ENCODE results near the gene NAB2. TPM values are rescaled to one million over a fixed set of nuclear protein-coding genes. Genes with fewer than 3 reads are reported as not detected.

NAB2 gene
- total RNA-seq, 1 donor from 2014 or later = 30.7 TPM

DNA sequence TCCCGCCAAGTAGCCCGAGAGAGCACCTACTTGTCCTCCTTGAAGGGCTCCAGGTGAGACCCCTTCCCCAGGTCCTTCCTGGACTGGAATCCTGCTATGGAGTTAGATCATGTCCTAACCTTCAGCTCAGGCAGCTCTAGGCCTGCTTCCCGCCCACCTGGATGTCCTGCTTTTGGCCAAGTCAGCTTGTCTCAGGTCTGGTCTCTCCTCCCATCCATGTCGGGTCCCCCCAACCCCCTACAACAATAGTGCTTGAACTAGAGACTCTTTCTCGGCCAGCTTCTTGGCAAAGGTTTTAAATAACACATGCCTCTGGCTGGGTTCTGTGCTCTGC lies 3.6 kb downstream of the NAB2 start:
- TF ChIP-seq CTCF (IDR thresholded peaks at IDR 0.05) = no peak
- Mint-ChIP-seq H3K4me3 (ENCODE audit: unreplicated experiment) (no peak overlapping the region), H3K9me3 (ENCODE audit: low read depth) (no peaks in the 10 kb centered on the region), H3K27ac (ENCODE audit: unreplicated experiment) (peak overlapping the region; percentile 74), H3K36me3 (ENCODE audit: low read depth) (peaks cover 16% of the 10 kb centered on the region), H3K4me1 (ENCODE audit: low read depth) (peaks cover 57% of the 10 kb centered on the region), H3K27me3 (ENCODE audit: low read depth) (no peaks in the 10 kb centered on the region)
- no peak for DNase-seq (ENCODE audit: low spot score)

DNA sequence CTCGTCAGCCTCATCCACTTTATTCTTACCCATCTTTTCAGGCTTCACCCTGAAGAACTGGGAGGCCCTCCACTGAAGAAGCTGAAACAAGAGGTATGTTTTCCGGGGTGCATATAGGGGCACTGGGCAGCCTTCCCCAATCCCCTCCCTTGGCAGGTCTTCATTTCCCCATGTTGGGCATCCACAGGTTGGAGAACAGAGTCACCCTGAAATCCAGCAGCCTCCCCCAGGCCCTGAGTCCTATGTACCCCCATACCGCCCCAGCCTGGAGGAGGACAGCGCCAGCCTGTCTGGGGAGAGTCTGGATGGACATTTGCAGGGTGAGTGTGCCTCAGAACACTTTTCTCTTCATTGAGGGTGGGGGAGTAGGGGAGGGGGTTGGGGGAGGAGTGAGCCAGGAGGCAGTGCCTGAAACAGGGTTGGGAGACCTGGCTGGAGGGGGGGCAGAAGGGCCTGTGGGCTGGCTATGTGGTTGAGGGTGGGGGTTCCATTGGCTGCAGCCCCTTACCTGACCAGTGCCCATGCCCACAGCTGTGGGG lies 4.0 kb downstream of the NAB2 start:
- no peak for TF ChIP-seq CTCF (IDR thresholded peaks at IDR 0.05)
- Mint-ChIP-seq H3K27ac (ENCODE audit: unreplicated experiment) (peak overlapping the region; percentile 74), H3K9me3 (ENCODE audit: low read depth) (no peaks in the 10 kb centered on the region), H3K36me3 (ENCODE audit: low read depth) (peaks cover 16% of the 10 kb centered on the region), H3K27me3 (ENCODE audit: low read depth) (no peaks in the 10 kb centered on the region), H3K4me1 (ENCODE audit: low read depth) (peaks cover 55% of the 10 kb centered on the region), H3K4me3 (ENCODE audit: unreplicated experiment) (no peak overlapping the region)
- DNase-seq (ENCODE audit: low spot score) = no peak

DNA sequence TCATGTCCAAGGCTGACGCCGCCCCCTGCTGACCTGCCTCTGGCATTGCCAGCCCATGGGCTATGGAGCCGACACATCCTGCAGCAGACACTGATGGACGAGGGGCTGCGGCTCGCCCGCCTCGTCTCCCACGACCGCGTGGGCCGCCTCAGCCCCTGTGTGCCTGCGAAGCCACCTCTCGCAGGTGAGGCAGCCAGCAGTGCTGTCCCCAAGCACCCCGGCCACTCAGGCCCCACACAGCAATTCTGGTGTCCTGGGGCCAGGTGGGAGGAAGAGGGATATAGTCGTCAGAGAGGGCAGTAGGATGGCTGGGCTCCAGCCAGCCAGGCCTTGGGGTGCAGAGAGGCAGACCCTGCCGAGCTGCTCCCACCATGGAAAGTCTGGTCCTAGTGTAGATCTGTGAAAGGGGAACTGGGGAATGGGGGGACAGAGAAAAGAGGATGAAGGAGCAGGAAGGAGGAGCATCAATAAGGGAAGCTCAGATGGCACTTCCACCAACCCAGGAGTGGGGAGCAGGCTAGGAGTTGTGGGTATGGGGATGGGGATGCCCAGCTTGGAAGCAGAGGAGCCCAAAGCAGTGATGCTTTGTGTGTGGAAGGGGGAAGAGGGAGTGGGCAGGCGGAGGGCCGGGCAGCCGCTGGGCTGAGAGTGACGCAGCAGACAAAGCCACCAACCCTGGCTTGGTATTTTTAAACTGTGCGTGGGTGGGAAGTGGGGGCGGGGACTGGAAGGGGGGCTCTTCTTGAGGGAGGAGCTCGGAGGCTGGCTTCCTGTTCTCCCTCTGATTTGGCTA lies 4.7 kb downstream of the NAB2 start:
- H3K27me3 Mint-ChIP-seq (ENCODE audit: low read depth) = no peaks in the 10 kb centered on the region
- TF ChIP-seq CTCF (IDR thresholded peaks at IDR 0.05) = peak; percentile 79
- H3K4me3 Mint-ChIP-seq (ENCODE audit: unreplicated experiment) = peak overlapping the region; percentile 42
- no peak for DNase-seq (ENCODE audit: low spot score)
- peaks cover 16% of the 10 kb centered on the region for H3K36me3 Mint-ChIP-seq (ENCODE audit: low read depth)
- peak overlapping the region; percentile 93 for H3K27ac Mint-ChIP-seq (ENCODE audit: unreplicated experiment)
- peaks cover 51% of the 10 kb centered on the region for H3K4me1 Mint-ChIP-seq (ENCODE audit: low read depth)
- H3K9me3 Mint-ChIP-seq (ENCODE audit: low read depth) = no peaks in the 10 kb centered on the region

DNA sequence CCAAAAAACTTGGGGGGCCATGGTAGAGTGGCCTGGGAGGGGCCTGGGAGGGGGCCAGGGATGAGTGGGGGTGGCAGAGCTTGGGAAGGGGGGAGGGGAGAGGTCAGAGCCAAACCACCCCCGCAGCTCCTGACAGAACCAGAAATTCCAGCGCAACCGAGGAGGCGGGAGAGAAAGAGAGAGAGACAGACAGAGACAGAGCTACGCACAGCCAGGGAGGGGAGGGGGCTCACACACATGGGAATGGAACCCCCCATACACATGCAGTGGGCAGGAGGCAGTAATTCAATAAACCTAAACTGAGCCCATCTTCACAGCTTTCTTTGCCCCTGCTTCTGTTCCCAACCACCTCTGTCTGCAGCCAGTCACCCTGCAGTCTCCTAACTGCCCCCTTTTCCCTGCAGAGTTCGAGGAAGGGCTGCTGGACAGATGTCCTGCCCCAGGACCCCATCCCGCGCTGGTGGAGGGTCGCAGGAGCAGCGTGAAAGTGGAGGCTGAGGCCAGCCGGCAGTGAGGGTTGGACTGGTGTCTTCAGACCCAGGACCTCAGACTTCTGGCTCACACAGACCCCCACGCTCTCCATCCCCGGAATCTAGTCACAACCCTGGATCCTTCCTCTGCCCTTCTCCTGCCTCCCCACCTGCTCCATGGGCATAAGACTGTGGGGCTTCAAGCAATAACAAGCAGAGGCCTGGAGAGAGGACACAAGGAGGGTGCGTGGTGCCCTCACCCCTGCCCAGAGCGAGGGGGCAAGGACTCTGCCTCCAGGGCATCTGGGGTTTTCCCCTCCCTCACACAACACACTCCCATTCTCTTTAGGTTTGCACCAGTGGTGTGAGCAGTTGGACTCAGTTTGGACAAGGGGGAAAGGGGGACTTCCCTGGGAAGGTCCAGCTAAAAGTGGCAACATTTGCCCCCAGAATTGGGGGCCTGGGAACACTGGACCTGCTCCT lies 5.6 kb downstream of the NAB2 start:
- H3K27ac Mint-ChIP-seq (ENCODE audit: unreplicated experiment) = peak overlapping the region; percentile 93
- no peaks in the 10 kb centered on the region for H3K9me3 Mint-ChIP-seq (ENCODE audit: low read depth)
- H3K4me1 Mint-ChIP-seq (ENCODE audit: low read depth) = peaks cover 51% of the 10 kb centered on the region
- no peak for TF ChIP-seq CTCF (IDR thresholded peaks at IDR 0.05)
- H3K4me3 Mint-ChIP-seq (ENCODE audit: unreplicated experiment) = no peak overlapping the region
- H3K36me3 Mint-ChIP-seq (ENCODE audit: low read depth) = peaks cover 17% of the 10 kb centered on the region
- H3K27me3 Mint-ChIP-seq (ENCODE audit: low read depth) = no peaks in the 10 kb centered on the region
- no peak for DNase-seq (ENCODE audit: low spot score)

GRCh38 chr12:57095440-57095839 lies 6.5 kb downstream of the NAB2 start:
- DNase-seq (ENCODE audit: low spot score) = no peak
- H3K4me1 Mint-ChIP-seq (ENCODE audit: low read depth) = peaks cover 45% of the 10 kb centered on the region
- H3K27me3 Mint-ChIP-seq (ENCODE audit: low read depth) = no peaks in the 10 kb centered on the region
- H3K27ac Mint-ChIP-seq (ENCODE audit: unreplicated experiment) = peak overlapping the region; percentile 57
- peaks cover 19% of the 10 kb centered on the region for H3K36me3 Mint-ChIP-seq (ENCODE audit: low read depth)
- no peak for TF ChIP-seq CTCF (IDR thresholded peaks at IDR 0.05)
- H3K9me3 Mint-ChIP-seq (ENCODE audit: low read depth) = no peaks in the 10 kb centered on the region
- no peak overlapping the region for H3K4me3 Mint-ChIP-seq (ENCODE audit: unreplicated experiment)
